Loucy (cell line): ENCODE measurements around the gene TOX2.

Experiments used
- CTCF ChIP-seq: fragments of 200-600 bp; sonication (generic); conservative IDR thresholded peaks from 2 replicates; pipeline ENCODE4 v1.5.1; 2014; ENCODE audit warnings: mild to moderate bottlenecking, antibody characterized with exemption, low read length
- EZH2phosphoT487 ChIP-seq: fragments of 200-600 bp; IDR thresholded peaks from 2 replicates; pipeline ENCODE4 v1.6.1; 2018; ENCODE audit warnings: antibody characterized with exemption, mild to moderate bottlenecking, moderate library complexity, borderline replicate concordance

GRCh38 chr20:44065401-44066340 is 151.0 kb downstream of the TOX2 start:
- TF ChIP-seq EZH2phosphoT487, result no peak
- TF ChIP-seq CTCF, result no peak
